HG03521 (cell line): Measurements from ENCODE around the gene WDR4.
"Not testable (repeated sequence)": the region's sequence is repeated elsewhere in the genome, so short reads cannot be mapped to it uniquely, and the experiment has no call there.

Experiments
- ATAC-seq: cut with Tn5 transposase; IDR thresholded peaks from one replicate; pipeline ENCODE4 v1.9.1; 2021; ENCODE audit warnings: mild to moderate bottlenecking, moderate library complexity; ENCODE audit not compliant: unreplicated experiment

WDR4 gene, protein sequence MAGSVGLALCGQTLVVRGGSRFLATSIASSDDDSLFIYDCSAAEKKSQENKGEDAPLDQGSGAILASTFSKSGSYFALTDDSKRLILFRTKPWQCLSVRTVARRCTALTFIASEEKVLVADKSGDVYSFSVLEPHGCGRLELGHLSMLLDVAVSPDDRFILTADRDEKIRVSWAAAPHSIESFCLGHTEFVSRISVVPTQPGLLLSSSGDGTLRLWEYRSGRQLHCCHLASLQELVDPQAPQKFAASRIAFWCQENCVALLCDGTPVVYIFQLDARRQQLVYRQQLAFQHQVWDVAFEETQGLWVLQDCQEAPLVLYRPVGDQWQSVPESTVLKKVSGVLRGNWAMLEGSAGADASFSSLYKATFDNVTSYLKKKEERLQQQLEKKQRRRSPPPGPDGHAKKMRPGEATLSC

DNA sequence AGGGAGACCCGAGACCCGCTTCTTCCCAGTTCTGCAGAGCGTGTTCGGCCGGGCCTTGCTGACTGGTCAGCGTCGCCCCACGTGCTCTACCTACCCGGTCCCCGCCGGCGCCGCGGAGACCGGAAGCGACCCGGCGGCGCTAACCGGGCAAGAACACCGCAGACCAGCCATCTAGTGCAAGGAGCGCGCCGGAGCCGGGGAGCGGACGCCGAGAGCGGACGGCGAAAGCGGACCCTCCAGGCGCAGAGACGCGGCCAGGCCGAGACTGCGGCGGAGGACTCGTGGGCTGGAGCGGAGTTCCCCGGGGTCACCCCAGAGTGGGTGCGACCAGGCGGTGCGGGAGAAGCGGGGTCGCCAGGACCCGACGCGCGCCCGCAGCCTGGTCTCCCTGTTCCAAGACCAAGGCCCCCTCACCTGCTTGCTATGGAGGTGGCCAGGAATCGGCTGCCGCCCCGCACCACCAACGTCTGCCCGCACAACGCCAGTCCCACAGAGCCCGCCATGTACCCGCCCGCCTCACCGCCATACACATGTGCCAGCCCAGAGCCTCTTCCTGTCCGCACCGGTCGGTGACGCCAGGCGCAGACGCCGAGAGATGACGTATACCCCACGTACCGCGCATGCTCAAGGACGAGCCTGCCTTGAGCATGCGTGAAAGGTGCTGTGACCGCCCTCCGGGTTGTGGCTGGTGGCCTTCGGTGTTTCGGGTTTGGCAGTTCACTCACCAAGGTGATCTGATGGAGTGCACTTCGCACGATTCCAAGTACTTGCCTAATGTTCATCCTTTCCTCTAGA, at the start of gene WDR4:
Gene WDR4, minus strand, starts transcription at position 547 of the 795 bp plus-strand sequence. Its CDS starts 44 bp downstream, at position 503.
- ATAC-seq: peak; percentile 85

DNA sequence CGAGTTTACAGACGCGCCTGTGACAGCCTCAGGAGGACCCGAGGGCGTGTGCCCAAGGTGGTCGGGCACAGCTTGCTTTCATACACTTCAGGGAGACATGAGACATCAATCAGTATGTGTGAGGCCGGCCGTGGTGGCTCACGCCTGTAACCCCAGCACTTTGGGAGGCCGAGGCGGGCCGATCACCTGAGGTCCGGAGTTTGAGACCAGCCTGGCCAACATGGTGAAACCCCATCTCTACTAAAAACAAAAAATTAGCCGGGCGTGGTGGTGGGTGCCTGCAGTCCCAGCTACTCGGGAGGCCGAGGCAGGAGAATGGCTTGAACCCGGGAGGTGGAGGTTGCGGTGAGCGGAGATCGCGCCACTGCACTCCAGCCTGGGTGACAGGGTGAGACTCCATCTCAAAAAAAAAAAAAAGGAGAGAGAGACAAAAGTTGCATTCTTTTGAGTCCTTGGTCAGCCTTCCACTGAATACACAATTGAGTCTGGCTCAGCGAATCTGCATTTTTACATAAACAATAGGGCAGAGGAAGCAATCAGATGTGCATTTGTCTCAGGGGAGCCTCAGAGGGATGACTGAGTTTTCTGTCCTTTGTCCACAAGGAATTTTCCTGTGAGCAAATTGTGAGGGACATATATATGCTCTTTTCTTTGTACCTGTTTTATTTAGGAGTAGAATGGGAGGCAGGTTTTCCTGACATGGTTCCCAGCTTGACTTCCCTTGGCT, 48.3 kb upstream of the WDR4 start:
- ATAC-seq: not testable (repeated sequence)

DNA sequence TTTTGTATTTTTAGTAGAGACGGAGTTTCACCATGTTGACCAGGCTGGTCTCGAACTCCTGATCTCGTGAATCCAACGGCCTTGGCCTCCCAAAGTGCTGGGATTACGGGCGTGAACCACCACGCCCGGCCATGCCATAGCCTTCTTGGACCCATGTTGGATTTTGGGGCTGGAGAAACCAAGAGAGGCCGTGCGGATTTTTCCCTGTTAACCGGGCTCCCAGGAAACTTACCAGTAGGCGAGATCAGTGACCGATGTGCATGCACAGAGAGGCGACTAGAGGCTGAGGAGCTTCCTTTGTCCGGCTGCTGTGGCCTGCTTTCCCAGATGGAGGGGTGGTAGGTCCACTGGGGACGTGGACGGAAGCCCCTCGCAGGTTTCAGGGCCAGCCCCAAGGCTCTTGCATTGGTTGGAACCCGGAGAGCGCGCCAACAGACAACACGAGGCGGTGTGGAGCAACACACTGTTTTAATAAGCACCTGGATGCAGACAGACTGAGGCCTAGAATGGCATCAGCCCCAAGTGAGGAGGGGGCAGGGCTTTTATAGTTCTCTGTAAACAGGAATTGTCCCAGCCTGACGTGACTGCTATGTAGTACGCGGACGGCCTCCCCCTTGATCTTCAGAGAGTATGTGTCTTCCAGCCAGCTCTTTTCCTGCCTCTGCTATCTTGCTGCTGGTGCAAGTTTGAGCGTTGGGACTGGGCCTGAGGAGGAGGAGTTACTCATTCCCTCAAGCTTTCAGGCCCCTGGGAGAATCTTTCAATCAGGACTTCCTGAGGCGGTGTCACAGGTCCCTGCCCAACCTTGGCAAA, 46.0 kb upstream of the WDR4 start, which contains the start of gene ERVH48-1:
Gene ERVH48-1, minus strand, starts transcription at position 517 of the 813 bp plus-strand sequence. CDS start 6,624 bp downstream, outside the sequence.
- no peak for ATAC-seq

DNA sequence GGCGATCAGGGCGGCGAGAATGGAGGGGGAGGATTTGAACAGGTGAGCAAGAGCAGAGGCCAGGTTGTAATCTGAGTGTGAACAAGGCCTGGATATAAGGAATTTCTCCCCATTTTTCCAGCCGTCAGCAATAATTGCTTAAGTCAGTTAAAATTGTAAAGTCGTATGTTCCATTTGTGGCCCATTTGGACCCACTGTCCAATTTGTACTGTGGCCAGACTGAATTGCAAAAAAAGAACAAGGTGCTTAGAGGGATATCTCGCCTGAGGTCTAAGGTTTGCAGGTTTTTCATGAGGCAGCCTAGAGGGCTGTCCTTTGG, 45.1 kb upstream of the WDR4 start:
- ATAC-seq: no peak

DNA sequence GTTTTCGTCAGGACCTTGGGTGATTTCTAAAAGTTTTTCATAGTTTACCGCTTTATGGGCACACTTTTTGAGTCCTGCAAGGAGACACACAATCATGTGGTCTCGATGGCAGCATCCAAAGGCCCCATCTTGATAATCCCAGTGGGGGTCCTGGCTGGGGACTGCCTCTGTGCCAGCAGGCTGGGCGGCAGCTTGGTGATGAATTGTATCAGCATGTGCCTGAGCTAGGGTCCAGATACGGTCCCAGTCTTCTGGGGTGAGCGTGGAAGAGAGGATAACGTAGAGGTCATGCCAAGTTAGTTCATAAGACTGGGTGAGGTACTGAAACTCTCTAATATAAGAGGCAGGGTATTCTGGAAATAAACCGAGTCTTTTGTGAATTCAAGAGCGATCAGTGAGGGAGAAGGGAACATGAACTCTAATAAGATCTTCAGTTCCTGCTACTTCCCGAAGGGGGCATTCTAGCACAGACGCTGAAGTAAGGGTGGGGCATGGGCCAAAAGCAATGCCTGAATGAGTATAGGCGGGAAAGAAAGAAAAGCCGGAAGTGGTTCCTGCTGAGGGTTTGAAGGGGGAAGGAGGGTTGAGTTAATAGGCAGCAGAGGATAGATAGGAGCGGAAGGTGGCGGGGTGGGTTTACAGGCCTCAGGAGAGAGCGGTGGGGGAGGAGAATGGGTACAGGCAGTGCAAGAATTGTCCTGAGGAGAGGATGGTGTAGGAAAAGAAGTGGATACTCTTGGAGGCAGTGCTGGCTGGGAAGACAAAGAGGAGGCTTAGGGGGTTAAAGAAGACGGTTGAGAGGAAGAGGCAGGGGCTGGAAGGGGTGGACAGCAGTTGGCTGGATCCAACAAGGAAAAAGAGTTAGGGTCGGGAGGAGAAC, 44.5 kb upstream of the WDR4 start:
- peak; percentile 45 for ATAC-seq

DNA sequence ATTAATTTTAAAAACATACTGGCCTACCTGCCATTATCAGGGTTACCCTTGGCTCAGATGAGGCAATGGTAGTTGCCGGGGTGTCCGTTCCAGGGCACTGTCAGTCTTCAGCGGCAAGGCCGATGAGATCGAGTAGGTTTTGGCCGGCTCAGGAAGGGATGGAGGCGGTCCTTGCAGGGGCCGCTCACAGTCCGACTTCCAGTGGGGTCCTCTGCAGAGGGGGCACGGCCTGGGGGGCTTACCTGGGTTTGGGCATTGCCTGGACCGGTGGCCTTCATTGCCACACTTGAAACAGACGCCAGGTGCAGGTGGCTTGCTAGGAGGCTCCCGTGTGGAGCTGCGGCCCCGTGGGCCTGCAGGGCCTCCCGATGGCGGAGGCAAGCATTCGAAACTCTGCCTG, 43.6 kb upstream of the WDR4 start:
- ATAC-seq: no peak

DNA sequence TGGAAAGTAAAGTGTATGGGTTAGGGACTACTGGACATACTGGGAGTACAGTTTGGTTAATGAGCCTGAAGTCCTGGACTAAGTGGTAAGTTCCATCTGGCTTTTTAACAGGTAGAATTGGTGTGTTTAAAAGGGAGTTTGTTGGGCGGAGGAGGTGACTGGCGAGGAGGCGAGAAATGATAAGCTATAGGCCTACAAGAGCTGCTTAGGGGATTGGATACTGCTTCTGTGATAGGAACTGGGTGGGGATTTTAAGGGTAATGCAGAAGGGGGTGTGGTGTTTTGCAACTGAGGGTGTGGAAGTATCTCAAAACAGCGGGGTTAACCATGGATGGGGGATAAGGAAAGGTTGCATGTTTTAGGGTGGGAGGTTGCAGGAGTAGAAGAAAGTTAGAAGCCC, 42.6 kb upstream of the WDR4 start:
- no peak for ATAC-seq

DNA sequence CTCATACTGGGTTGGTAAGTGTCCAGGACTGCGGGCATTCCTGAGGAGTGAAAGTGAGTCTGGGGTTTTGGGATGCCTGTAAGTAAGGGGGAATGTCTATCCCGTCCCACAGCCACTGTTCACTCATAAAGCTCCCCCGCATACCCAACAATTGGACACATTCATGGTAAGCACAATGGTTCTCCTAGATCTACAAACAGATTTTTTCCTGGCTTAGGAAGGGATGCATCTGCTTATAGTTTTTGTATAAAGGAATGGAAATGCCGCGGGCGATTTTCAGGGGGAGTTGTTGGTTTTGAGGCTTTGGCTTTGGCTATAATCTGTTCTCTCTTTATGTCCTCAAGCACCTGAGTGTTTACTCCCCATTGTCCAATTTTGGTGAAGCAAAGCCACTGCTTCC, 39.0 kb upstream of the WDR4 start:
- ATAC-seq: no peak

DNA sequence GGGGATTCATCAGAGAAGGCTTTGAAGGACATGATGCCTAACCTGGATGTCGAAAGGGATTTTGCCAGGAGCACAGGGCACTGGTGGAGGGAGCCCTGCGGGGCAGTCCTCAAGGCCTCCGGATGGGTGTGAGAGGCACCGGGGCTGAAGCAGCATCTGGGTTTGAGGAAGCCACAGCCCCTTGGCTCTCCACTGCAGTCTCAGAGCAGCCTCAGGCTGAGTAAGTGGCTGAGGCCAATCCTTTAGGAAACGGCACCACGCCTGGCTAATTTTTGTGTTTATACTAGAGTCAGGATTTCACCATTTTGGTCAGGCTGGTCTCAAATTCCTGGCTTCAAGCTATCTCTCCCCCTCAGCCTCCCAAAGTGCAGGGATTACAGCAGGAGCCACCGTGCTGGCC, 34.1 kb upstream of the WDR4 start:
- ATAC-seq: no peak

DNA sequence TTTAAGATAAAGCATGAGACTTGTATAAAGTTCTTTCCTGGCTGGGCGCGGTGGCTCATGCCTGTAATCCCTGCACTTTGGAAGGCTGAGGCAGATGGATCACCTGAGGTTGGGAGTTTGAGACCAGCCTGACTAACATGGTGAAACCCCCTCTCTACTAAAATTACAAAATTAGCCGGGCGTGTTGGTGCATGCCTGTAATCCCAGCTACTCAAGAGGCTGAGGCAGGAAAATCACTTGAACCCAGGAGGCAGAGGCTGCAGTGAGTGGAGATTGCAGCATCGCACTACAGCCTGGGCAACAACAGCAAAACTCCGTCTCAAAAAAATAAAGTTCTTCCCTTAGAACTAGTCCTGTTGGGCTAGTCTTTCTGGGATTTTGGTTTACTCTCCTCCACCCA, 32.6 kb upstream of the WDR4 start:
- not testable (repeated sequence) for ATAC-seq

DNA sequence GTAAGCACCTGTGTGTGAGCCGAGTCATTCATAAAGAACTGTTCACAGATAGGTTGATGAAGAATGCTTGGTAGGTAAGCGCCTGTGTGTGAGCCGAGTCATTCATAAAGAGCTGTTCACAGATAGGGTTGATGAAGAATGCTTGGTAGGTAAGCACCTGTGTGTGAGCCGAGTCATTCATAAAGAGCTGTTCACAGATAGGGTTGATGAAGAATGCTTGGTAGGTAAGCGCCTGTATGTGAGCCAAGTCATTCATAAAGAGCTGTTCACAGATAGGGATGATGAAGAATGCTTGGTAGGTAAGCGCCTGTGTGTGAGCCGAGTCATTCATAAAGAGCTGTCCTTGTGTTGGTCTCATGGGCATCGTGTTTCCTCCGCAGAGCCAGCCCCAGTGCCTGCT, 29.1 kb upstream of the WDR4 start:
- not testable (repeated sequence) for ATAC-seq

DNA sequence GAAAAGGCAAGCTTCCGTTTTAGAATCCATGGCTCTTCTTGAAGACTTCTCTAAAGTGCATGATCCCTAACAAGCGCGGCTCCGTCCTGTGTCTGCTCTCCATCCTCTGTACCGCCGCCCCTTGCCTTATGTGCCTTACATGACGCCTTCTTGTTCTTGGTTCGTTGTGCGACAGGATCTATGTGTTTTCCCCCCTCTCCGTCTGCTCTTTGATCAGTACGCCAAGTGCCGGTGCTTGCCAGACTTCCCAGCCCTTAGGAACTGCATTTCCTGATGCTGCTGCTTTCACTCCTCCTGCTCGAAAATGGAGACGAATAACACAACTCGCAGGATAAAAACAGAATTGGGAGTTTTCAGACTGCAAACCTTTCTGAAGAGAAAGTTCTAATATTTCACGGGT, 26.9 kb upstream of the WDR4 start:
- no peak for ATAC-seq

DNA sequence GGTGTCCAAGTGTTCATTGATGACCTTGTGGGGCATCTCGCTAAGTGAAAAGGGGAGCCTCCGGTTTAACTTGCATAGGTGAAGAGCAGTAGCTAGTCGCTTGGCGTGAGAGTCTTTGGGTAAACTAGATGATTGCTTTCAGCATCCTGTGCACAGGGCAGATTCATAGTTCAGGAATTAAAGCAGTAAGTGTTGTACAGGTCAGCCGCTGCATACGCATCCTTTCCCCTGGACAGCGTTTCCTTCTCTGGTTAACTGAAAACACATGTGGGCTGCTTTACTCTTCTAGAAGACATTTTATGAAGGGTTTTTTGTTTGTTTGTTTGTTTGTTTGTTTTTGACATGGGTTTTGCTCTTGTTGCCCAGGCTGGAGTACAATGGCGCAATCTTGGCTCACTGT, 25.9 kb upstream of the WDR4 start:
- no peak for ATAC-seq

DNA sequence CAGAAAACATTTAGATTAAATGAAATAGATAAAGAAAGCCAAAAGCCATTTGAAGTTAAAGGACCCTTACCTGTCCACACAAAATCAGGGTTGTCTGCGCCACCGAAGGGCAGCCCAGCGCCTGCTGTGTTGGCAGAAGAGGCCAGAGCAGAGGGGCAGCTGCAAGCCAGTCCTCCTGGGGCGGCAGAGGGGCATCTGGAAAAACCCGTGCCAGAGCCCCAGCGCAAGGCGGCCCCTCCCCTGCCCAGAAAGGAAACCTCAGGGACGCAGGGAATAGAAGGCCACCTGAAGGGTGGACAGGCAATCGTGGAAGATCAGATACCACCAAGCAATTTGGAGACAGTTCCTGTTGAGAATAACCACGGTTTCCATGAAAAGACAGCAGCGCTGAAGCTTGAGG, 24.5 kb upstream of the WDR4 start:
- ATAC-seq: no peak

DNA sequence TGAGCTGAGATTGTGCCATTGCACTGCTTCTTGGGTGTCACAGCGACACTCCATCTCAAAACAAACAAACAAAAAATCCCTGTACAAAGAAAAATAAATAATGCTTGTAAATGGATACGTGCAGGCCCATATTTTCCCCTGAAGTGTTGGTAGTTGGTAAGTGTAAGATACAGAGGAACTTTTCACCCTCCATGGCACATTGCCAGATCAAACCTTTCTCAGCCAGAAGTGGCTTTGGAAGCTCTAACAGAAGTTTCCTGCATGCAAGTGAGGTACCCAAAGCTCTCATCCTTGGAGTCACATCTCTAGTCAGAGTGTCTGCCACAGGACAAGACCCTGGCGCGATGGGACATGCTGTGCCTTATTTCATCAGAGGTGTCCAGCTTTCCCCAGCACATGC, 21.1 kb upstream of the WDR4 start:
- no peak for ATAC-seq

DNA sequence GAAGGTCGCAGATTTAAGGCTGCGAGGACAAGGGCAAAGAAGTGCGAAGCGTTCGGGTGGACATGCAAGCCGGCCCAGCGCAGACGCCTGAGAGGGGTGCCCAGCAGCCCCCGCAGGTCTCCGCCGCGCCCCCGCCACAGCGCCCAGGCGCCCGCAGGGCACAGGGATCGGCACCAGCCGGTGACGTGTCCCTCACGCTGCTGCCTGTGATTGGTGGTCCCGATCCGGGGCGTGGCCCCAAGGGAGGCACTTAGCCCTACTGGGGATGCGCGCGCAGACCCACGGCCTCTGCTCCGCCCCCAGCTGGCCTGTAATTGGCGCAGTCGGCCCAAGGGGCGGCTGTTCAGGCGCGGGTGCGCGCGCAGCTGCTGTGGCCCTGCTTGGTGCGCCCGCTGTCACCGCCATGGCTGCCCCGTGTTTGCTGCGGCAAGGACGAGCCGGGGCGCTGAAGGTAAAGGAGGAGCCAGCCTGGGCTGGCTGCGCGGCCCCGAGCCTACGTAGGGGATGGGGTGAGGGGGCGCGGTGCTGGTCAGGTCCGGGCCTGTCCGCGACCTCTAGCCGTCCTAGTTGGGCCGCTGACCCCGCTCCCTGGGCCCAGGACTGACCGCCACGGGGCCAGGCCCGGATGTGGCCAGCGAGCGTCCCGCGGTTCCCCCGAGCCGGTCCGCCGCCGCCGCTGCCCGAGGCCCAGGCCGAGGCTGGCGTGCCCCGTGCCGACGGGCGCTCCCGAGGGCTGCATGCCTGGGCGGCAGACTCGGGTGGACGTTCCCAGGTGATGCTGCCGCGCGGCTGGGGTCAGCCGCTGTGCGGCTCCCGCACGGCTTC, 13.8 kb upstream of the WDR4 start, which contains the start of gene NDUFV3:
Gene NDUFV3, plus strand, starts transcription at position 379 of the 825 bp plus-strand sequence. Its CDS starts 25 bp downstream, at position 404.
- peak; percentile 87 for ATAC-seq

DNA sequence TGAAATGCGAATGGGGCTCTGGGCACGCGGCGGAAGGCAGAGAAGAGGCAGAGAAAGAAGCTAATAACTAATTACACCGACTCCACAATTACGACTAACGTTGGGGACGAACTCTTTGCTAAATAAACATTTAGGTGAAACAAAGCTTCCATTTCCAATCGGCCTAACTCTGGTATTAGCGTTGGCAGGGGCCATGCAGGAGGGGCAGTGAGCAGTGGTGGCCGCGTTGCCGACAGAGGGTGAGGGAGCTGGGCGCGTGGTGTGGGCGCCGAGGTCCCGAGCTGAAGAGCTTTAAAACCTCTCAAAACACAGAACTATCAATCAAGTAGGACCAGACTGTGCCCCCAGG, 13.2 kb upstream of the WDR4 start:
- no peak for ATAC-seq

DNA sequence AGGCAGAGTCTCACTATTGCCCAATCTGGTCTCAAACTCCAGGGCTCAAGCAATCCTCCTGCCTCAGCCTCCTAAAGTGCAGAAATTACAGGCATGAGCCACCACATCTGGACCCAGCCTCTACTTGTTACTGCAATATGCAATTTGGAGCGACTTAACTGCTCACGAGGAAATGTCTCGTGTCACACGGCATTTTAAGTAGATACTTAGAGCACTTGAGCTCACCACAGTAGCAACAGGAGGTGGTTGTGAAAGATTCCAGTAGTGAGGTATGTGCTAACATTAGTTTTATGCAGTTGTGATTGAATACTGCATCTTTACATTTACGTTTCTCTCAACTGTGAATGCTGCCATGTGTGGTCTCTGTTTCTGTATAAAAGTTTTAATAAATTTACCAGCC, 8.0 kb upstream of the WDR4 start:
- no peak for ATAC-seq

DNA sequence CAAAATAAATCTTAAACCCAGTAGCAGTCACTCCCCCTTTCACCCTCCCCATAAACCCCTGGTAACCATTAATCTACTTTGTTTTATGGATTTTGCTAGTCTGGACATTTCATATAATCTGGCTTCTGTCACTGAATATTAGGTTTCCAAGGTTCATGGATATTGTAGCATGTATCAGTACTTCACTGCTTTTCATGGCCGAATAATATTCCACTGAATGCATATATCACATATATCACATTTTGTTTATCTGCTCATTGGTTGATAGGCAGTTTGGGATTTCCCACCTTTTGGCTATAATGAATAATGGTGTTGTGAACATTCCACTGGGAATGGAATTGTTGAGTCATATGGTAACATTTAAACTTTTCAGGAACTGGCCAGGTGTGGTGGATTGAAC, 4.6 kb upstream of the WDR4 start:
- ATAC-seq: no peak
